Measurements from ENCODE around the gene CAMKK2.

Gene CAMKK2

GRCh38 chr12:121238086-121238485 lies 58.4 kb downstream of the CAMKK2 start:
- H2BK120ac ChIP-seq (ENCODE audit: insufficient read depth, low read length, poor library complexity), result no peak overlapping the region
- WGBS (ENCODE audit: extremely low coverage, insufficient coverage, insufficient read length), result no CpG with 5 or more reads among the region's 4 CpGs
- no peak overlapping the region for H2AK5ac ChIP-seq (ENCODE audit: low read length)

GRCh38 chr12:121237415-121237814 lies 59.1 kb downstream of the CAMKK2 start:
- H3K9ac ChIP-seq (ENCODE audit: low read length), result no peak overlapping the region
- WGBS (ENCODE audit: extremely low coverage, insufficient coverage, insufficient read length), result no CpG with 5 or more reads among the region's 8 CpGs
- no peak overlapping the region for H3K14ac ChIP-seq (ENCODE audit: low read length)
- peaks cover 2 to 5% of the 10 kb centered on the region in 2 experiments for H3K4me1 ChIP-seq (ENCODE audit: control insufficient read depth in 1 of 2, insufficient read depth in 2 of 2, low read length in 2 of 2)
- H3K27me3 ChIP-seq (ENCODE audit: insufficient read depth, low read length), result no peaks in the 10 kb centered on the region
- H4K8ac ChIP-seq (ENCODE audit: low read depth, low read length), result no peak overlapping the region
- no peak overlapping the region for H2BK120ac ChIP-seq (ENCODE audit: insufficient read depth, low read length, poor library complexity)
- no peaks in the 10 kb centered on the region for H3K79me2 ChIP-seq (ENCODE audit: control insufficient read depth, insufficient read depth, low read length, poor library complexity)
- no peak overlapping the region for H2AK5ac ChIP-seq (ENCODE audit: low read length)
- no peak overlapping the region for H4K12ac ChIP-seq (ENCODE audit: low read depth, low read length)
- no peak overlapping the region for H4K91ac ChIP-seq (ENCODE audit: low read depth, low read length)
- H3K9me3 ChIP-seq (ENCODE audit: insufficient read depth, low read depth, low read length), result peaks cover 3% of the 10 kb centered on the region
- no peak overlapping the region for H3K18ac ChIP-seq (ENCODE audit: low read length)
- H3K23ac ChIP-seq (ENCODE audit: low read length), result no peak overlapping the region
- DNase-seq, result no peak
- no peak overlapping the region for H3K4me3 ChIP-seq (ENCODE audit: low read depth, low read length)
- no peak overlapping the region for H3K4me2 ChIP-seq (ENCODE audit: low read length)
- no peak overlapping the region for H2BK5ac ChIP-seq (ENCODE audit: low read depth, low read length, poor library complexity)
- no peak overlapping the region for H3K4ac ChIP-seq (ENCODE audit: low read depth, low read length)
- H3K27ac ChIP-seq (ENCODE audit: low read depth, low read length), result no peak overlapping the region
- no peaks in the 10 kb centered on the region for H3K79me1 ChIP-seq (ENCODE audit: low read length)
- H2BK12ac ChIP-seq (ENCODE audit: low read length), result no peak overlapping the region
- H2AFZ ChIP-seq (ENCODE audit: insufficient read depth, low read length, poor library complexity), result no peak overlapping the region
- peaks cover 12 to 24% of the 10 kb centered on the region in 2 experiments for H3K36me3 ChIP-seq (ENCODE audit: control insufficient read depth in 1 of 2, insufficient read depth in 2 of 2, low read length in 2 of 2)

More at GRCh38 chr12:121238086-121238485, 58.4 kb downstream of the CAMKK2 start:
- H3K4ac ChIP-seq (ENCODE audit: low read depth, low read length), result no peak overlapping the region
- H4K91ac ChIP-seq (ENCODE audit: low read depth, low read length), result no peak overlapping the region
- no peak overlapping the region for H2AFZ ChIP-seq (ENCODE audit: insufficient read depth, low read length, poor library complexity)
- H3K79me1 ChIP-seq (ENCODE audit: low read length), result no peaks in the 10 kb centered on the region
- H3K79me2 ChIP-seq (ENCODE audit: control insufficient read depth, insufficient read depth, low read length, poor library complexity), result no peaks in the 10 kb centered on the region
- H3K4me2 ChIP-seq (ENCODE audit: low read length), result no peak overlapping the region
- H3K9ac ChIP-seq (ENCODE audit: low read length), result no peak overlapping the region
- H3K14ac ChIP-seq (ENCODE audit: low read length), result no peak overlapping the region
- no peak overlapping the region for H2BK12ac ChIP-seq (ENCODE audit: low read length)
- H4K12ac ChIP-seq (ENCODE audit: low read depth, low read length), result no peak overlapping the region
- no peak for DNase-seq
- no peaks in the 10 kb centered on the region for H3K27me3 ChIP-seq (ENCODE audit: insufficient read depth, low read length)
- peaks cover 2 to 5% of the 10 kb centered on the region in 2 experiments for H3K4me1 ChIP-seq (ENCODE audit: control insufficient read depth in 1 of 2, insufficient read depth in 2 of 2, low read length in 2 of 2)
- no peak overlapping the region for H3K23ac ChIP-seq (ENCODE audit: low read length)
- no peak overlapping the region for H3K18ac ChIP-seq (ENCODE audit: low read length)
- H3K27ac ChIP-seq (ENCODE audit: low read depth, low read length), result no peak overlapping the region
- no peak overlapping the region for H3K4me3 ChIP-seq (ENCODE audit: low read depth, low read length)
- H3K36me3 ChIP-seq (ENCODE audit: control insufficient read depth in 1 of 2, insufficient read depth in 2 of 2, low read length in 2 of 2), result peaks cover 7 to 24% of the 10 kb centered on the region in 2 experiments
- H2BK5ac ChIP-seq (ENCODE audit: low read depth, low read length, poor library complexity), result no peak overlapping the region
- no peak overlapping the region for H4K8ac ChIP-seq (ENCODE audit: low read depth, low read length)
- peaks cover 3% of the 10 kb centered on the region for H3K9me3 ChIP-seq (ENCODE audit: insufficient read depth, low read depth, low read length)

- Histone ChIP-seq H3K4me3 (ENCODE audit: low read depth, low read length) (no peak overlapping the region), H3K4me2 (ENCODE audit: low read length) (no peak overlapping the region), H4K91ac (ENCODE audit: low read depth, low read length) (no peak overlapping the region), H3K9me3 (ENCODE audit: insufficient read depth, low read depth, low read length) (peaks cover 3% of the 10 kb centered on the region), H3K79me2 (ENCODE audit: control insufficient read depth, insufficient read depth, low read length, poor library complexity) (no peaks in the 10 kb centered on the region), H2AFZ (ENCODE audit: insufficient read depth, low read length, poor library complexity) (no peak overlapping the region), H2BK120ac (ENCODE audit: insufficient read depth, low read length, poor library complexity) (no peak overlapping the region), H3K79me1 (ENCODE audit: low read length) (no peaks in the 10 kb centered on the region), H3K18ac (ENCODE audit: low read length) (no peak overlapping the region), H4K12ac (ENCODE audit: low read depth, low read length) (no peak overlapping the region), H3K14ac (ENCODE audit: low read length) (no peak overlapping the region), H2BK5ac (ENCODE audit: low read depth, low read length, poor library complexity) (no peak overlapping the region), H3K9ac (ENCODE audit: low read length) (no peak overlapping the region), H3K4ac (ENCODE audit: low read depth, low read length) (no peak overlapping the region), H2AK5ac (ENCODE audit: low read length) (no peak overlapping the region), H2BK12ac (ENCODE audit: low read length) (no peak overlapping the region), H4K8ac (ENCODE audit: low read depth, low read length) (no peak overlapping the region), H3K36me3 (ENCODE audit: control insufficient read depth in 1 of 2, insufficient read depth in 2 of 2, low read length in 2 of 2) (peaks cover 17 to 24% of the 10 kb centered on the region in 2 experiments), H3K27ac (ENCODE audit: low read depth, low read length) (no peak overlapping the region), H3K27me3 (ENCODE audit: insufficient read depth, low read length) (no peaks in the 10 kb centered on the region), H3K23ac (ENCODE audit: low read length) (no peak overlapping the region), H3K4me1 (ENCODE audit: control insufficient read depth in 1 of 2, insufficient read depth in 2 of 2, low read length in 2 of 2) (peaks cover 2 to 5% of the 10 kb centered on the region in 2 experiments)
- no peak for DNase-seq
- no CpG with 5 or more reads among the region's 9 CpGs for WGBS (ENCODE audit: extremely low coverage, insufficient coverage, insufficient read length)
Observed at GRCh38 chr12:121236776-121237175, 59.7 kb downstream of the CAMKK2 start.

GRCh38 chr12:121233628-121234020 lies 62.9 kb downstream of the CAMKK2 start:
- Histone ChIP-seq H2BK120ac (ENCODE audit: insufficient read depth, low read length, poor library complexity) (no peak overlapping the region), H2AFZ (ENCODE audit: insufficient read depth, low read length, poor library complexity) (no peak overlapping the region), H3K27ac (ENCODE audit: low read depth, low read length) (no peak overlapping the region), H3K4me2 (ENCODE audit: low read length) (no peak overlapping the region), H4K91ac (ENCODE audit: low read depth, low read length) (peak overlapping the region; percentile 21), H2AK5ac (ENCODE audit: low read length) (no peak overlapping the region), H2BK5ac (ENCODE audit: low read depth, low read length, poor library complexity) (no peak overlapping the region), H3K27me3 (ENCODE audit: insufficient read depth, low read length) (no peaks in the 10 kb centered on the region), H3K9ac (ENCODE audit: low read length) (no peak overlapping the region), H3K79me1 (ENCODE audit: low read length) (peaks cover 12% of the 10 kb centered on the region), H3K9me3 (ENCODE audit: insufficient read depth, low read depth, low read length) (peaks cover 1% of the 10 kb centered on the region), H3K4ac (ENCODE audit: low read depth, low read length) (no peak overlapping the region), H4K12ac (ENCODE audit: low read depth, low read length) (no peak overlapping the region), H3K36me3 (ENCODE audit: control insufficient read depth in 1 of 2, insufficient read depth in 2 of 2, low read length in 2 of 2) (peaks cover 17% of the 10 kb centered on the region in 2 experiments), H3K79me2 (ENCODE audit: control insufficient read depth, insufficient read depth, low read length, poor library complexity) (no peaks in the 10 kb centered on the region), H3K18ac (ENCODE audit: low read length) (no peak overlapping the region), H3K23ac (ENCODE audit: low read length) (no peak overlapping the region), H3K14ac (ENCODE audit: low read length) (no peak overlapping the region), H4K8ac (ENCODE audit: low read depth, low read length) (no peak overlapping the region), H3K4me3 (ENCODE audit: low read depth, low read length) (no peak overlapping the region), H2BK12ac (ENCODE audit: low read length) (no peak overlapping the region), H3K4me1 (ENCODE audit: control insufficient read depth in 1 of 2, insufficient read depth in 2 of 2, low read length in 2 of 2) (peaks cover 5 to 7% of the 10 kb centered on the region in 2 experiments)
- no CpG with 5 or more reads among the region's 11 CpGs for whole genome bisulfite sequencing (ENCODE audit: extremely low coverage, insufficient coverage, insufficient read length)
- DNase-seq, result no peak

Measured in trophoblast cell (in vitro differentiated cells and primary cell).